NCI-H2227 treated with DMSO at 0.1 percent for 48 hours (cell line): ENCODE data around the gene TEAD2.

Experiments
- DNase-seq: peaks from one replicate; lab custom pipeline; 2025; lab: John Stamatoyannopoulos, UW

The TEAD2 gene

GRCh38 chr19:49362048-49362928, at the start of gene TEAD2:
TSS of gene TEAD2 (minus strand) at chr19:49362416. CDS start at chr19:49360075, 2,341 bp downstream.
- no peak for DNase-seq

- DNase-seq: no peak
Measured at GRCh38 chr19:49411681-49412326, 49.6 kb upstream of the TEAD2 start.

GRCh38 chr19:49409441-49410029, 47.3 kb upstream of the TEAD2 start:
- no peak for DNase-seq

GRCh38 chr19:49408816-49409440, 46.7 kb upstream of the TEAD2 start:
- DNase-seq: no peak

DNA sequence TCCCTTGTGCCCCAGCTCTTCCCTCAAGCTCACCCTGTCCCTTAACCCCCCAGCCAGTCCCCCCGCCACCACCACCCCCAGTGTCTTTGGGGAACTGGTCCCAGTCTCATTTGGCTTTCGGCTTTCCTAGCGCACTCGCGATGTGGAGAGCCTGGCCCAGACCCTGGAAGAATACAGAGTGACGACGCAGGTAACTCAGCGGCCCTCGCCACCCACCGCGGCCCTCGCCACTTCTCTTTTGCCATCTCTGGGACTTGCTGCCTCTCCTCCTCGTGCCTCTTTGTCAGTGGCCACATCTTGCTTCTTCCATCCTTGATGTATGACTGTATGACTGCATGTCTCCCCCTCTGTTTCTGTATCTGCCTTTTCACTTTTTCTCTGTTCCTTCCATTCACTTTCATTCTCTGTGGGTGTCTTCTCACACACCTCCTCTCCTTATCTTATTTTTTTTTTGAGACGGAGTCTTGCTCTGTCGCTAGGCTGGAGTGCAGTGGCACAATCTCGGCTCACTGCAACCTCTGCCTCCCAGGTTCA, 45.3 kb upstream of the TEAD2 start:
- no peak for DNase-seq

GRCh38 chr19:49407079-49407478, 44.9 kb upstream of the TEAD2 start:
- no peak for DNase-seq

DNA sequence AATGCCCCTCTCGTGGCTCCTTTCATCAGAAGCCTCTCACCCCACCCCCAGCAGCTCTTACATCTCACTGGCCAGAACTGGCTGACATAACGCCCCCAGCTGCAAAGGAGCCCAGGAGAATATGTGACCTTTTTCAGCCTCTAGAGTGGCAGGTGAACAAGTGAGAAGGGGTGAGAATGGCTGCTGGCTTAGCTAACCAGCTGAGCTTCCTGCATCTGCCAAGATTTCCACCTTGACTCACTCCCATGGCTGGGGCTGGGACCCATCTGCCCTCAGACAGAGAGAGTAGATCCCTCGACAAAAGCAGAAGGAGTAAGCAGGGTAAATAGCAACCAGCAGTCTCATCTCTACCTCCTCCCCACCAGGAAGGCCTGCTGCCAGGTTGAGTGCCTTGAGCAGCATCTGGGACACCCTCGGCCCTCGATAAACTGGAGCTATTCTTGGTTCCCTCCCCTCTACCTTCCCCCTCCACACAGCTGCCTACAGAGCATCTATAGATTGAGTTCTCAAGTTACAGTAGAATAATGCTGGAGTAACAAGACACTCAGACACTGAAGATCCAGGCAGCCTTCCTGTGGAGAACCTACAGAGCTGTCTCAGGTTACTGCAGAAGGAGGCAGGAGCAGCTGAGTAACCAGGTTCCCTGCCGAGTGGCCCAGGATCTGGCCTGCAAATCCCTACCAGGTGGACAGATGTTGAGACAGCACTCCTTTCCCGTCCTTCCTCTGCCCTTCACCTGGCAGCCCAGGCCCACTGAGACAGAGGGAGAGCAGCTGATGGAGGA, 41.4 kb upstream of the TEAD2 start:
- DNase-seq: no peak

DNA sequence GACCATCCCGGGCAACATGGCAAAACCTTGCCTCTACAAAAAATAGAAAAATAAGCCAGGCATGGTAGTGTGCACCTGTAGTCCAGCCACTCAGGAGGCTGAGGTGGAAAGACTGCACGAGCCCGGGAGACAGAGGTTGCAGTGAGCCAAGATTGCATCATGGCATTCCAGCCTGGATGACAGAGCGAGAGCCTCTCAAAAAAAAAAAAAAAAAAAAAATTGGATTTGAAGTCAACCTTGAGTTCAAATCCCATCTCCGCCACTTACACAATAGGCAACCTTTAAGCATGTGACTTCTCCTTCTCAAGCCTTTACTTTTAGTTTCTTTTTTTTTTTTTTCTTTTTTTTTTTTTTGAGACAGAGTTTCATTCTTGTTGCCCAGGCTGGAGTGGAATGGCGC, 37.8 kb upstream of the TEAD2 start:
- no peak for DNase-seq

GRCh38 chr19:49398931-49399330, 36.7 kb upstream of the TEAD2 start:
- DNase-seq: no peak

- DNase-seq: no peak
Measured at GRCh38 chr19:49398001-49398615, 35.9 kb upstream of the TEAD2 start.

- no peak for DNase-seq
Measured at GRCh38 chr19:49396738-49397505, 34.7 kb upstream of the TEAD2 start.

- DNase-seq: no peak
Measured at GRCh38 chr19:49395581-49396407, 33.6 kb upstream of the TEAD2 start.

GRCh38 chr19:49393881-49394280, 31.7 kb upstream of the TEAD2 start:
- DNase-seq: no peak

GRCh38 chr19:49391581-49392399, 29.6 kb upstream of the TEAD2 start:
- DNase-seq: peak; percentile 57

GRCh38 chr19:49390929-49391359, 28.7 kb upstream of the TEAD2 start:
- no peak for DNase-seq

GRCh38 chr19:49390131-49390928, 28.1 kb upstream of the TEAD2 start:
- DNase-seq: no peak

DNA sequence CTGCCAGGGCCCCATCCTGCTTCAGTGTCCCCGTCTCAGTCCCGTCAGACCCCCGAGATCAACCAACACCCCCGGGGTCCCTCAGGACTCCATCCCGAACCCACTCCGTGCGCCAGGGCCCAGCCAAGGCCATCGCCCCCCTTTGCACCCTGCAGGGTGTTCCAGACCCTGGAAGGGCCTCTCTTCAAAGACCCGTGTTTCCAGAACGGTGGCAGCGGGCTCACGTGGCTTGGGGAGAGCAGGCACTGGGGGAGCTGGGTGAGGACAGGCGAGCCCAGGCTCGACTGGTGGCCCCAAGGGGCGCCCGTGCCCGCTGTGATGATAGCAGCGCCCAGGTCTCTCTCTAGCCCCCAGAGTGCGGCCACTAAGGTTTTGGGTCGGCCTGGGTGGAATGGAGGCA, 27.2 kb upstream of the TEAD2 start:
- DNase-seq: no peak
